ENCODE data around the gene DCLK1.

GRCh38 chr13:35849256-35849644 is 281.9 kb downstream of the DCLK1 start:
- TF ChIP-seq CTCF (IDR thresholded peaks at IDR 0.05; ENCODE audit: insufficient read depth, low read length) (no peak), REST (IDR thresholded peaks at IDR 0.05; ENCODE audit: insufficient replicate concordance, low read depth) (no peak), SPI1 (IDR thresholded peaks at IDR 0.05; ENCODE audit: borderline replicate concordance, low read depth) (no peak)
